Pulmonary artery endothelial cell (primary cell): ENCODE data around the gene MINDY1. TPM values are rescaled to one million over a fixed set of nuclear protein-coding genes. Genes with fewer than 3 reads are reported as not detected.
A peak's percentile ranks its signal among the peaks of the same experiment; 100 is the strongest.

Experiments used
- DNase-seq: peaks from one replicate; pipeline ENCODE4 v3.0.0-alpha.2; 2011; ENCODE audit warnings: low read depth, low spot score
- total RNA-seq: library from RNA; depleted of rRNA; stranded (reverse); fragments of >200 nt; gene quantifications from 2 replicates; pipeline ENCODE4 v1.2.3, GENCODE V29; 2014

MINDY1 gene
- total RNA-seq, 1 donor from 2014 or later, result 8.9 TPM

DNA sequence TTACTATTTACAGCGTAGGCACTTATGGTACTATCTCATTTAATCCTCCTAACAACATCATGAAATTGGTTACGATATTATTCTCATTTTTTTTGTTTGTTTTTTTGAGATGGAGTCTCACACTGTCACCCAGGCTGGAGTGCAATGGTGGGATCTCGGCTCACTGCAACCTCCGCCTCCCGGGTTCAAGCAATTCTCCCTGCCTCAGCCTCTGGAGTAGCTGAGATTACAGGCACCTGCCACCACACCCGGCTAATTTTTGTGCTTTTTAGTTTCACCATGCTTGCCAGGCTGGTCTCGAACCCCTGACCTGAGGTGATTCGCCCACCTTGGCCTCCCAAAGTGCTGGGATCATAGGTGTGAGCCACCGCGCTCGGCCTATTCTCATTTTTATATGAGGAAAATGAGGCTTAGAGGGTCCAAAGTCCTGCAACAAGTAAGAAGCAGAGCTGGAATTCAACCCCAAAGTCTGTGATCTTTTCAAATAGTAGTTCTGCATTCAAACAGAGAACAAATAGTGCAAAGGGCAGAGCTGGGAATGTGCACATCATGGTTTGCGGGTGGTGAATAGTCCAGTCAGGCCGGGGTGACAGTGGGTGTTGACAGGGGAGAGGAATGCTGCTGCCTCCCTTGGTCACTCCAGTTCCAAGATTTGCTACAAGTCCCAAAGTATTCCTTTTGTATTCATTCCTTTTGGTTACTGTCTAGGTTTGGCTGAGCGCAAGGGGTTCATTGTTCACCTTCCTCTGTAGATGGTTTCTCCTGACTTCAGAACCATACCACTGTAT, 6.2 kb upstream of the MINDY1 start:
- no peak for DNase-seq

DNA sequence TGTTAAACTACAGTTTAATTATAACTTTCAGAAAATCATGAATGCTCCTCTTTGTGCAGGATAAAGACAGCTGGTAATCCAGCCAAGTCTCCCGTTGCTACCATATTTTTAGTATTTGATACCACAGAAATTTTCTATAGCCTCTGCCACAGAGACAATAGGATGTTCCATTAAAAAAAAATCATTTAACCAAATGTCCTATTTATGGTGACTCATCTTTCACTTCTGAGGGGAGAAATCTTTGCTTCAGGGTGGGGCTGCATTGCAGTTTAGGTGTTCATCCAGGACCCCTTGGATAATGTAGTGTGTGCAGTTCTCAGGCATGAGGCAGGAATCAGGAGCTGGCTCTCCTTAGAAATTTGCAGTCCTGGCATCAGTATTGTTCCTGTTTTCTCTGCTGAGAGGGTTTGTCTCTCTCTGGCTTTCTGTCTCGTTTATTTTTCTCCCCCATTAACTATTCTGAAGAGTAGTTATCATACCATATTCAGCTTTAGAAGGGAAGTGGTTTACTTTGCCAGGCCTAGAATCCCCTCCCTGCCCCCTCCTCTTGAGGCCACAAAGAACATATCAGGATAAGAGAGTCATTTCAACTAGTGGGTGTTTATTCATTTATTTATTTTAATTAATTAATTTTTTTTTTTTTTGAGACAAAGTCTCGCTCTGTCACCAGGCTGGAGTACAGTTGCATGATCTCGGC, 4.6 kb upstream of the MINDY1 start:
- DNase-seq, result no peak

- DNase-seq, result no peak
Observed at GRCh38 chr1:151010346-151010726, 3.6 kb upstream of the MINDY1 start.

DNA sequence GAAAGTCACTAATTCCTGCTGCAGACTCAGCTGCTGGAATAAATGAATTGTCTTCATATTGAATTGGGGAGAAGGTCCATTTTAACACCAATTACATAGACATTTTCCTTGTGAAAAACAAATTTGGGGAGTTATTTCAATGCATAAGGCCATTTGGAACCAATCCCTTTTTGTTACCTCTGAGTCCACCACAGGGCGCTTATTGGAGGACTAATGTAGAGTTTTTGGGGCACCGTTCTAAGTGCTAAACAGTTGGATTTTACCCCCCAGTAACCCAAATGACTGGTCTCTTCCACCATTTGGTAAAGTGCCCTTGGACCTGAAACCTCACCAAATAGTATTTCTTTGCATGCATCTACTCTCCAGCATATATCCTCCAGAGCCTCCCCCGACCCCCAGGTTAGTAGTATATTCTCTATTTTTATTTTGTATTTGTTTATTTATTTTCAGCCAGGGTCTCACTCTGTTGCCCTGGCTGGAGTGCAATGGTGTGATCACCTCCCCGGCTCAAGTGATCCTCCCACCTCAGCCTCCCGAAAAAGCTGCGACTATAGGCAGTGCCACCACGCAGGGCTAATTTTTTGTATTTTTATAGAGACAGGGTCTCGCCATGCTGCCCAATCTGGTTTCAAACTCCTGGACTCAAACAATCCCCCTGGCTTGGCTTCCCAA, 3.1 kb upstream of the MINDY1 start:
- no peak for DNase-seq

- DNase-seq, result no peak
Observed at GRCh38 chr1:151009206-151009587, 2.5 kb upstream of the MINDY1 start.

- peak; percentile 95 for DNase-seq
Observed at GRCh38 chr1:151008244-151009205, 1.8 kb upstream of the MINDY1 start, which contains the start of gene PRUNE1. Gene PRUNE1, plus strand, starts transcription at chr1:151008449. Its CDS starts 184 bp downstream, at chr1:151008633.

- no peak for DNase-seq
Observed at GRCh38 chr1:151007853-151008243, 1.1 kb upstream of the MINDY1 start.

DNA sequence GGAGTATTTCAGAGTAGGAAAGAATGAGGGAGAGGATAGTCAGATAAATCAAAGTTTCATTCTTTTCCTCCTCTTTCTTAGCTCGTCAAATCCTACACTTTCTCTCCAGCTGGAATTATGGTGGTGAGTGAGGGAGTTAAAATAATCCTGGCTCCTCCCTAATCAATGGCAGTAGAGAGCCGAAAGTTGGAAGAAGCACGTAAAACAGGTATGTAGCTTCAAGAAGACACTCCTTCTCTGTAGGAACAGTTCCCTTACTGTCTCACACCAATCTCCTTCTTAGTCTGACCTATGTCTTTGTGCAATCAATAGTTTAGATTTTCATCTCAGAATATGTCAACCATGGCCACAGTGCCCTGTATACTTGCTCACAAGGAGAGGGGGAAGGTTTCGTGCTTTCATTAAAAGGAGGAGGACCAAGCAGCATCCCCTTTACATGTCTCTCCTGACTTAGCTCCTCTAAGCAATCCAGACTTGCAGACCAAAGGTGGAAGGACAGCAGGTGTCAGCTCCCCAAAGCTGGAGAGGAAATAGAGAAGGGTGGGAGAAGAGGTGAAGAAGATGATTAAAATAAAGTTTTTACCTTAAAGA, 878 bp downstream of the MINDY1 start:
- DNase-seq, result no peak

- no peak for DNase-seq
Observed at GRCh38 chr1:151003180-151003579, 3.5 kb downstream of the MINDY1 start.

DNA sequence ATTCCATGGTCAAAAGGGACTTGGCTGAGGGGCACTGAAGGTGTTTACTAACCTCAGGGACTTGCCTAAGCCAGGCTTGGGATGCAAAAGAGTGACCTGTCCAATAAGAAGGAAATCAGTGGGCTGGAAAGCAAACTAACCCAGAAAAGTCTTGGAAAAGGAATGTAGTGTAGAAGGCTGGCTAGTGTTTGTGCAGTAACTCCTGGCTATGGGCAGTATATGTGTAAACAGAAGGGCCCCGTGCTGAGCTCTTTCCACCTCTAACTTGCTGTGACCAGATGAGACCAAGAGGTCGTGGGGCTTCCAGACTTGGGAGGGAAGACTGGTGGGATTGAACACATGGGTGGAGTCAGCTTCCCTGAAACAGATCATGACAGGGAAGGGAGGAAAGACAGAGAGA, 4.1 kb downstream of the MINDY1 start:
- no peak for DNase-seq

GRCh38 chr1:151002051-151002450, 4.7 kb downstream of the MINDY1 start:
- no peak for DNase-seq

DNA sequence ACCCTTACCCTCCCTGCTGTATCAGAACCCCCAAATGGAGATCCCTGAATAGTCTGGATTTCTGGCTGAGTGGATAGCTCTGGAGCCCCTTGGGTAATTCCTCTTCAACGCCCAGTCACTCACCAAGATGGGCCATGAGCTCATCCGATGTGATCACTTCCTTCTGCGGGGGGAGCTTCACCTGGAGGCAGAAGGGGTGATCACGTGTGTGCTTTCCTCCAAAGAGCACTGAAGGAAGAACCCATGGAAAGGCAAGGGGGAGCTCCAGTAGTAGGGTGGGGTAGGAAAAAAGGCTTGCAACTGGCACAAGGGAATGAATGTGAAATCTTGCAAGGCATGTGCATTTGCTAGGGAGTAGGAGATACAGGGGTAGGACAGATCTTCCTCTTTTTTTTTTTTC, 5.1 kb downstream of the MINDY1 start:
- no peak for DNase-seq

DNA sequence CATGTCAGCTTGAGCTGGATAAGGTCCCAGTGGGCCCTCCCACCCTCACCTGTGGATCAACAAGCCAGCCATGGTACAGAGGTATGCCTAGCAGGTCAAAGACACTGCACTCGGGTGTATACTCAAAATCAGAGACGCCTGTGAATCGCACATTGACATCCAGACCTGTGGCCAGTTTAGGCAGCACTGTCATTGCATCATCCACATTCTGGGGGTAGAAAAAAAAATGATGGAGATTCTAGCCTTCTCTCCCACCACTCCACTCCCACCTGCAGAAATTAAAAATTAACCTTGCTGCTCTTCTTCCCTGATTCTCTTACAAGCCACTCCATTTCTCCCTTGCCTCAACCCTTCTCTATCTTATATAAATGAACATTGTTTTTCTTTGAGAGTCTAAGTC, 6.3 kb downstream of the MINDY1 start:
- DNase-seq, result no peak

DNA sequence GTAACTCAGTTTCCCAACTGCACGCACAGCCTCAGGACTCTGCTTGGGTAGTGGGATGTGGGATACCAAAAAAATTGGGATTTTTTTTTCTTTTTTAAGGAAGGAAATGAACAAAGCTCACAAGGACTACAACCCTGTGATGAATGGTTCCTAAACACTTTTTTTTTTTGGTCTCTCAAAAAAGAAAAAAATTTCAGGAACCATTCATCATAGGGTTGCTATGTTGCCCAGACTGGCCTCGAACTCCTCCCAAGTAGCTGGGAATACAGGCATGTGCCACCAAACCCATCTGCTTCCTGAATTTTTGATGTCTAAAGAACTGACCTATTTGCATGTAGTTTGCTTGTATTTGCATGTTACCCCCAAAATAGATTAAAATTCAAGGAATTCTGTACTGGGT, 6.8 kb downstream of the MINDY1 start:
- DNase-seq, result no peak

GRCh38 chr1:150999051-150999674, 7.5 kb downstream of the MINDY1 start:
- peak; percentile 40 for DNase-seq

- DNase-seq, result no peak
Observed at GRCh38 chr1:150997949-150998348, 8.8 kb downstream of the MINDY1 start.

- DNase-seq, result no peak
Observed at GRCh38 chr1:150997126-150997872, 9.4 kb downstream of the MINDY1 start.

DNA sequence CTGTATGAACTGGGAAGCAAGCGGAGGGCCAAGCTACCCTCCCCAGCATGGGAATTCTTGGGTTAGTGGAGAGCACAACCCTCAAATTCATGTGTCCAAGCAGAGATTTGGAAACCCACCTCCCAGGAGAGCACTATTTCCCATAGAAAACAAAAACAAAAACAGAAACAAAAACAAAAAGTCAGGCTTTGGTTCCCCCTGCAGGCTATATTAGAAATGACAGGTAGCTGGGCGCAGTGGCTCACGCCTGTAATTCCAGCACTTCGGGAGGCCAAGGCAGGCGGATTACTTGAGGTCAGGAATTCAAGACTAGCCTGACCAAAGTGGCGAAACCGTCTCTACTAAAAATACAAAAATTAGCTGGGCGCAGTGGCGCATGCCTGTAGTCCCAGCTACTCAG, 10.8 kb downstream of the MINDY1 start:
- no peak for DNase-seq

GRCh38 chr1:150995460-150995859, 11.2 kb downstream of the MINDY1 start:
- DNase-seq, result no peak

DNA sequence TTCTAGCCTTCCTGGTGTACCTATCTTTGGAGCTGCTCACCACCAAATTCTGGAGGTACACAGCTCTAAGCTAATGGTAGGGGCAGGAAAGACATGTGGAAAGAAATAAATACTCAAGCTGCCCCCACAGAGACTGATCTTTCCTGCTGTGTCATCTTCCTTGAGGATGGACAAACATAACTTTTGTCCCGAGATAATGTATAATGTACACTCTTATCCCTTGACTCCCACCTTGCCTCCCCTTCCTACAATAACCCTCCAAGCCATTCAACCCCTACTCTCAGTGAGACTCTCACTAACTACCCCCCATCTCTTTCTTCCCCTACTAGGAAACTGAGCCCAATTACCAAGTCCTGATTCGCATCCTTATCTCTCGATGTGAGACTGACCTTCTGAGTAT, 12.5 kb downstream of the MINDY1 start:
- DNase-seq, result no peak
